ENCODE data around the gene TNFRSF11A.

The TNFRSF11A gene

GRCh38 chr18:62425465-62426190, 100.5 kb downstream of the TNFRSF11A start:
- Histone ChIP-seq H3K4me3 (replicated peaks; ENCODE audit: insufficient read depth, low read length) (no peak overlapping the region), H3K27ac (replicated peaks) (no peak overlapping the region), H3K27me3 (ENCODE audit: insufficient read depth, poor library complexity, severe bottlenecking) (no peaks in the 10 kb centered on the region)

GRCh38 chr18:62426191-62426488, 101.0 kb downstream of the TNFRSF11A start:
- H3K27ac ChIP-seq (replicated peaks) = no peak overlapping the region
- H3K4me3 ChIP-seq (replicated peaks; ENCODE audit: insufficient read depth, low read length) = no peak overlapping the region
- no peak for DNase-seq (ENCODE audit: low read depth in 1 of 2, low spot score in 1 of 2)
- H3K27me3 ChIP-seq (ENCODE audit: insufficient read depth, poor library complexity, severe bottlenecking) = no peaks in the 10 kb centered on the region
- no peak for TF ChIP-seq CTCF (IDR thresholded peaks at IDR 0.05; ENCODE audit: insufficient read depth, low read length)
- TF ChIP-seq SPI1 (IDR thresholded peaks at IDR 0.05; ENCODE audit: borderline replicate concordance, low read depth) = no peak
- no peak for TF ChIP-seq POLR2AphosphoS5 (IDR thresholded peaks at IDR 0.05; ENCODE audit: low read depth)
- no peak for TF ChIP-seq GABPA (IDR thresholded peaks at IDR 0.05; ENCODE audit: low read depth)
- TF ChIP-seq REST (IDR thresholded peaks at IDR 0.05; ENCODE audit: insufficient replicate concordance, low read depth) = no peak

More at GRCh38 chr18:62425465-62426190, 100.5 kb downstream of the TNFRSF11A start:
- DNase-seq (ENCODE audit: low read depth in 1 of 2, low spot score in 1 of 2) = peak; percentile 90
- TF ChIP-seq SPI1 (IDR thresholded peaks at IDR 0.05; ENCODE audit: borderline replicate concordance, low read depth) = no peak
- peak; percentile 95 for TF ChIP-seq CTCF (IDR thresholded peaks at IDR 0.05; ENCODE audit: insufficient read depth, low read length)
- TF ChIP-seq GABPA (IDR thresholded peaks at IDR 0.05; ENCODE audit: low read depth) = no peak
- no peak for TF ChIP-seq POLR2AphosphoS5 (IDR thresholded peaks at IDR 0.05; ENCODE audit: low read depth)
- TF ChIP-seq REST (IDR thresholded peaks at IDR 0.05; ENCODE audit: insufficient replicate concordance, low read depth) = no peak

GRCh38 chr18:62432176-62432575, 107.1 kb downstream of the TNFRSF11A start:
- Histone ChIP-seq H3K27me3 (ENCODE audit: insufficient read depth, poor library complexity, severe bottlenecking) (no peaks in the 10 kb centered on the region), H3K4me3 (replicated peaks; ENCODE audit: insufficient read depth, low read length) (no peak overlapping the region), H3K27ac (replicated peaks) (no peak overlapping the region)
- TF ChIP-seq GABPA (IDR thresholded peaks at IDR 0.05; ENCODE audit: low read depth) = no peak
- no peak for DNase-seq (ENCODE audit: low read depth in 1 of 2, low spot score in 1 of 2)

GRCh38 chr18:62434798-62435197, 109.7 kb downstream of the TNFRSF11A start:
- no peak for DNase-seq (ENCODE audit: low read depth in 1 of 2, low spot score in 1 of 2)
- Histone ChIP-seq H3K27ac (replicated peaks) (no peak overlapping the region), H3K4me3 (replicated peaks; ENCODE audit: insufficient read depth, low read length) (no peak overlapping the region), H3K27me3 (ENCODE audit: insufficient read depth, poor library complexity, severe bottlenecking) (no peaks in the 10 kb centered on the region)
- TF ChIP-seq GABPA (IDR thresholded peaks at IDR 0.05; ENCODE audit: low read depth) (no peak), SPI1 (IDR thresholded peaks at IDR 0.05; ENCODE audit: borderline replicate concordance, low read depth) (peak; percentile 32; the same call in 1 of the 2 replicates)

Measured in HL-60 (cell line).